ENCODE data around the gene SMCHD1.
"Not testable (repeated sequence)": the region's sequence is repeated elsewhere in the genome, so short reads cannot be mapped to it uniquely, and the experiment has no call there.

SMCHD1 gene

DNA sequence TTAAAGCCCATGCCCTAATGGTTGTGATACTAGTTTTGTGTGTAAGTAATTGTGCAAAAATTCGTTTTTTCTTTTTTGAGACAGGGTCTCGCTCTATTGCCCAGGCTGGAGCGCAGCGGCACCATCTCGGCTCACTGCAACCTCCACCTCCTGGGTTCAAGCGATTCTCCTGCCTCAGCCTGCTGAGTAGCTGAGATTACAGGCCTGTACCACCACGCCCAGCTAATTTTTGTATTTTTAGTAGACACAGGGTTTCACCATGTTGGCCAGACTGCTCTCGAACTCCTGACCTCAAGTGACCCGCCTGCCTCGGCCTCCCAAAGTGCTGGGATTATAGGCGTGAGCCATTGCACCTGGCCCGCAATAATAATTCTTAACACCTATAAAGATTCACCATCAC is 196.9 kb downstream of the SMCHD1 start:
- DNase-seq (ENCODE audit: low spot score): not testable (repeated sequence)

DNA sequence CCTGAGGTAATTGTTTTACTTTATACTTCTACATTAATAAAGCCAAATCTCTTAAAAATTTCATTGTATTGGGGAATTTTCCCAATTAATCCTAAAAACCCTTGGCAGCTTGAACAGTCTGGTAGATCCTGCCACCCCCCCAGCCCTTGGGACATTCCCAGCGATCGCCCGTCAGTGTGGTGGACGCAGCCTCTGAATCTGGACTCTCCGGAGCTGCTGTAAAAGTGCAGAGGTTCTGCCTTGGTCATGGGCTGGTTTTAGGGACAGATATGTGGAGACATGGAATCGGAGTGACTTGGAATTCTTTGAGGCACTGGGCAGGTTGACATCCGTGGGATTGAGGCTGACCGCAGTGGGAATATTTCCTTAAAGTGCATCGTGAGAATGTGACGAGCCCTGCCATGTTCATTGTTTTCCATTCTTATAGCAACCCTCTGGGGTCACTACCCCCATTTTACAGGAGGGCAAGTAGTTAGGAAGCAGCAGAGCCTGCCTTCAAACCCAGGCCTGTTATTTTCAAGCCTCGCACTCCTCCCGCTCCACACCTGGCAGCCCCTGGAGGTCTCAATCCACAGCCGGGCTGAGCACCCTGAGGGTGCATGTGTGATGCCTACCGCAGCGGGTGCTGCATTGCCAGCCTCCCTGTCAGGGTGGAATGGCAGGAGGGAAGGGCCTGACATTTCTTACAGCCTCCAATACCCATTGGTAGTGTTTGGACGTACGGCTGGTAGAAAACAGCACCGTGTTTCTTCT is 197.8 kb downstream of the SMCHD1 start:
- no peak for DNase-seq (ENCODE audit: low spot score)

DNA sequence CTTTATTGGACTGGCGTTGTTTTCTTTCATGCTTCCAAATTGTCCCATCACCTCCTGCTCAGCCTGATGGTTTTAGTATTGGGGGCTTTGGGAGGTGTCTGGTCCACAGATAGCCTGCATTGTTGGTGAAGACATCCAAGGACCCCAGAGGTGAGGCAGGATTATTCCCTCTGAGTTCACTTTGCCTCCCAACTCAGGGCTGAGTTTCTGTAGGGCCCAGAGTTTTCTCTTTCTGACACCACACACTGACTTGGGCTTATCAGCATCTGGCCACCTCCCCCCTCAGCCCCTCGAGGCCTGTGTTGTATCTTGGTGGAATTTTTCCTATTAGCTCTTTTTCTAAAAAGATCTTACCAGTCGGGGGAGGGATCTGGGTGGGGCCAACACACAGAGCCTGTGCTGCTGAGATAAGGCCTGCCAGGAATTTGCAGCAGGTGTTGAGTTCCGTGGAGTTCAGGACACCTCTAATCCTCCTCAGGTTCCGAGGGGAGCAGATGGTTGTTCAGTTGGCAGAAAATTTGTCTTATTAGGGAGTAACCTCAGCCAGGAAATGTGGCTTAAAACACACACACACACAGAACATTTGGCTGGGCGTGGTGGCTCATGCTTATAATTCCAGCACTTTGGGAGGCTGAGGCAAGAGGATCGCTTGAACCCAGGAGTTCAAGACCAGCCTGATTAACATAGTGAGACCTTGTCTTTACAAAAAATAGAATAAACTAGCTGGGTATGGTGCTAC is 198.6 kb downstream of the SMCHD1 start:
- DNase-seq (ENCODE audit: low spot score): no peak
